Parathyroid adenoma (tissue), 2 donors: ENCODE data around the gene EYA4.

Source experiments
- H2AFZ ChIP-seq: fragments of 300-600 bp; sonication (generic); one replicate; pipeline ENCODE4 v1.7.0; 2017; ENCODE audit warnings: antibody characterized with exemption, mild to moderate bottlenecking
- H3K27ac ChIP-seq: fragments of 300-600 bp; sonication (generic); one replicate; pipeline ENCODE4 v1.7.0; 2017
- H3K27me3 ChIP-seq: fragments of 300-600 bp; sonication (generic); one replicate; pipeline ENCODE4 v1.7.0; 2017; ENCODE audit warnings: low read length; ENCODE audit not compliant: control insufficient read depth, insufficient read depth
- H3K36me3 ChIP-seq: fragments of 300-600 bp; sonication (generic); one replicate; pipeline ENCODE4 v1.7.0; 2017; ENCODE audit warnings: low read length; ENCODE audit not compliant: control insufficient read depth, insufficient read depth
- H3K4me1 ChIP-seq: fragments of 300-600 bp; sonication (generic); one replicate; pipeline ENCODE4 v1.7.0; 2017; ENCODE audit warnings: control low read depth
- H3K4me2 ChIP-seq: fragments of 300-600 bp; sonication (generic); one replicate; pipeline ENCODE4 v1.7.0; 2017; ENCODE audit warnings: low read length
- H3K4me3 ChIP-seq: fragments of 300-600 bp; sonication (generic); one replicate; pipeline ENCODE4 v1.7.0; 2017; ENCODE audit warnings: low read depth, low read length
- H3K79me2 ChIP-seq: fragments of 300-600 bp; sonication (generic); one replicate; pipeline ENCODE4 v1.7.0; 2017; ENCODE audit warnings: control low read depth
- H3K9ac ChIP-seq: fragments of 300-600 bp; sonication (generic); one replicate; pipeline ENCODE4 v1.7.0; 2017; ENCODE audit warnings: mild to moderate bottlenecking
- H3K9me3 ChIP-seq: fragments of 300-600 bp; sonication (generic); one replicate; pipeline ENCODE4 v1.7.0; 2017; ENCODE audit warnings: low read length; ENCODE audit not compliant: control insufficient read depth
- CTCF ChIP-seq: fragments of 300-600 bp; sonication (generic); IDR thresholded peaks from one replicate; pipeline ENCODE4 v1.7.0; 2017; ENCODE audit warnings: antibody characterized with exemption, mild to moderate bottlenecking
- donor health status: primary hyperparathyroidism.

The EYA4 gene

GRCh38 chr6:133202610-133203343 is 38.4 kb upstream of the EYA4 start:
- no peak for TF ChIP-seq CTCF
- Histone ChIP-seq H2AFZ (no peak overlapping the region), H3K27me3 (no peaks in the 10 kb centered on the region), H3K4me3 (no peak overlapping the region), H3K4me2 (no peak overlapping the region), H3K4me1 (no peaks in the 10 kb centered on the region), H3K27ac (no peak overlapping the region), H3K36me3 (no peaks in the 10 kb centered on the region), H3K9ac (no peak overlapping the region), H3K9me3 (no peaks in the 10 kb centered on the region), H3K79me2 (no peaks in the 10 kb centered on the region)

- Histone ChIP-seq H2AFZ (no peak overlapping the region), H3K4me3 (no peak overlapping the region), H3K36me3 (no peaks in the 10 kb centered on the region), H3K4me2 (no peak overlapping the region), H3K9ac (no peak overlapping the region), H3K79me2 (no peaks in the 10 kb centered on the region), H3K9me3 (no peaks in the 10 kb centered on the region), H3K4me1 (no peaks in the 10 kb centered on the region), H3K27me3 (no peaks in the 10 kb centered on the region), H3K27ac (no peak overlapping the region)
- no peak for TF ChIP-seq CTCF
Measured at GRCh38 chr6:133203344-133203697, 37.8 kb upstream of the EYA4 start.

- no peaks in the 10 kb centered on the region for H3K79me2 ChIP-seq
Measured at GRCh38 chr6:133205304-133205703, 35.9 kb upstream of the EYA4 start.

GRCh38 chr6:133206942-133207341 is 34.2 kb upstream of the EYA4 start:
- Histone ChIP-seq H3K4me2 (no peak overlapping the region), H3K79me2 (no peaks in the 10 kb centered on the region), H3K9ac (no peak overlapping the region), H3K9me3 (peaks cover 4% of the 10 kb centered on the region), H3K4me3 (no peak overlapping the region), H3K36me3 (no peaks in the 10 kb centered on the region), H3K4me1 (no peaks in the 10 kb centered on the region), H2AFZ (no peak overlapping the region), H3K27me3 (no peaks in the 10 kb centered on the region), H3K27ac (no peak overlapping the region)
- no peak for TF ChIP-seq CTCF

More at GRCh38 chr6:133205304-133205703, 35.9 kb upstream of the EYA4 start:
- H3K36me3 ChIP-seq: no peaks in the 10 kb centered on the region
- H3K27ac ChIP-seq: no peak overlapping the region
- TF ChIP-seq CTCF: no peak
- no peak overlapping the region for H2AFZ ChIP-seq
- H3K27me3 ChIP-seq: no peaks in the 10 kb centered on the region
- no peak overlapping the region for H3K9ac ChIP-seq
- H3K4me2 ChIP-seq: no peak overlapping the region
- H3K4me1 ChIP-seq: no peaks in the 10 kb centered on the region
- H3K4me3 ChIP-seq: no peak overlapping the region
- H3K9me3 ChIP-seq: peaks cover 4% of the 10 kb centered on the region

GRCh38 chr6:133207754-133208153 is 33.4 kb upstream of the EYA4 start:
- no peak overlapping the region for H3K4me3 ChIP-seq
- no peak overlapping the region for H2AFZ ChIP-seq
- no peak overlapping the region for H3K9ac ChIP-seq
- H3K4me2 ChIP-seq: no peak overlapping the region
- no peaks in the 10 kb centered on the region for H3K4me1 ChIP-seq
- TF ChIP-seq CTCF: no peak
- H3K36me3 ChIP-seq: no peaks in the 10 kb centered on the region
- peaks cover 4% of the 10 kb centered on the region for H3K9me3 ChIP-seq
- no peak overlapping the region for H3K27ac ChIP-seq
- H3K27me3 ChIP-seq: no peaks in the 10 kb centered on the region
- no peaks in the 10 kb centered on the region for H3K79me2 ChIP-seq
